BJ (cell line): ENCODE measurements around the gene PPP4C. TPM values are rescaled to one million over a fixed set of nuclear protein-coding genes. Genes with fewer than 3 reads are reported as not detected.
"Not testable (repeated sequence)": the region's sequence is repeated elsewhere in the genome, so short reads cannot be mapped to it uniquely, and the experiment has no call there.

Experiments
- CTCF ChIA-PET: fragments of 350-600 bp; formaldehyde crosslinking; extraction: SDS; loops from one replicate; lab custom pipeline; 2021; ENCODE audit warnings: antibody characterized with exemption, inconsistent platforms; lab: Yijun Ruan, JAX
- POLR2A ChIA-PET: fragments of 300-600 bp; sonication (Branson Sonifier 250); formaldehyde crosslinking; extraction: SDS; loops from one replicate; lab custom pipeline; 2021; ENCODE audit warnings: antibody characterized with exemption; lab: Charles Lee
- DNase-seq: peaks from one replicate; pipeline ENCODE4 v3.0.0-alpha.2; 2011; ENCODE audit warnings: low read depth
- H3K27me3 ChIP-seq: 2 replicates; pipeline ENCODE4 v1.6.0; 2011; ENCODE audit warnings: low read length; ENCODE audit not compliant: control insufficient read depth, insufficient read depth
- H3K36me3 ChIP-seq: 2 replicates; pipeline ENCODE4 v1.5.1; 2011; ENCODE audit warnings: low read length; ENCODE audit not compliant: control insufficient read depth, insufficient read depth
- H3K4me3 ChIP-seq: 2 replicates; pipeline ENCODE4 v1.5.1; 2011; ENCODE audit warnings: low read depth, mild to moderate bottlenecking, control low read depth, low read length
- CTCF ChIP-seq: IDR thresholded peaks from 2 replicates; pipeline ENCODE4 v1.5.1; 2011; ENCODE audit warnings: low read depth, mild to moderate bottlenecking, control low read depth, inconsistent platforms, low read length, moderate library complexity; ENCODE audit not compliant: insufficient read depth
- polyA plus RNA-seq: library from polyadenylated mRNA; depleted of rRNA; stranded (reverse); fragments of >200 nt; gene quantifications from 2 replicates; pipeline ENCODE4 v1.2.3, GENCODE V29; 2011

PPP4C gene
- polyA plus RNA-seq, 1 experiment: 209 TPM

GRCh38 chr16:30040221-30040620 lies 35.6 kb upstream of the PPP4C start:
- Histone ChIP-seq H3K36me3 (no peaks in the 10 kb centered on the region), H3K4me3 (no peak overlapping the region), H3K27me3 (no peaks in the 10 kb centered on the region; the same call in 1 of the 2 replicates)
- ChIA-PET CTCF (interaction anchor here (5.8 kb wide), 1 partner anchor 7 kb away, joined by 46 read pairs; the partner anchor contains the start of gene TLCD3B), POLR2A (no interaction called here)
- TF ChIP-seq CTCF: no peak
- DNase-seq: no peak

GRCh38 chr16:30040690-30041089 lies 35.1 kb upstream of the PPP4C start:
- H3K4me3 ChIP-seq, POLR2A ChIA-PET, H3K36me3 ChIP-seq, H3K27me3 ChIP-seq, DNase-seq: not testable (repeated sequence)
- CTCF ChIA-PET: interaction anchor here (1.2 to 5.8 kb wide), 3 partner anchors 8 to 18 kb away, joined by 4 to 46 read pairs (median 4); partner anchors contain the start of genes C16orf92 and TLCD3B

GRCh38 chr16:30041841-30042240 lies 34.0 kb upstream of the PPP4C start:
- Histone ChIP-seq H3K36me3 (no peaks in the 10 kb centered on the region), H3K4me3 (no peak overlapping the region), H3K27me3 (no peaks in the 10 kb centered on the region; the same call in 1 of the 2 replicates)
- TF ChIP-seq CTCF: peak; percentile 44
- DNase-seq: no peak
- CTCF ChIA-PET: interaction anchor here (1.0 to 5.8 kb wide), 6 partner anchors 9 to 50 kb away, joined by 3 to 46 read pairs (median 4); partner anchors contain the start of genes C16orf92, TBX6 and TLCD3B
- POLR2A ChIA-PET: no interaction called here

GRCh38 chr16:30046178-30046577 lies 29.6 kb upstream of the PPP4C start:
- ChIA-PET CTCF (interaction anchor here (1.2 to 2.3 kb wide), 2 partner anchors 9 to 14 kb away, joined by 4 to 10 read pairs; partner anchors contain the start of gene TLCD3B), POLR2A (no interaction called here)
- DNase-seq: no peak
- Histone ChIP-seq H3K36me3 (no peaks in the 10 kb centered on the region), H3K4me3 (no peak overlapping the region), H3K27me3 (no peaks in the 10 kb centered on the region)
- no peak for TF ChIP-seq CTCF

GRCh38 chr16:30046588-30046987 lies 29.2 kb upstream of the PPP4C start:
- no peaks in the 10 kb centered on the region for H3K36me3 ChIP-seq
- CTCF ChIA-PET: interaction anchor here (1.1 to 2.3 kb wide), 3 partner anchors 8 to 45 kb away, joined by 4 to 10 read pairs (median 4); partner anchors contain the start of genes TBX6 and TLCD3B
- no peak overlapping the region for H3K4me3 ChIP-seq
- no peaks in the 10 kb centered on the region for H3K27me3 ChIP-seq
- no peak for TF ChIP-seq CTCF
- DNase-seq: no peak
- POLR2A ChIA-PET: interaction anchor here (0.6 kb wide), 1 partner anchor 24 kb away, joined by 12 read pairs; no protein-coding TSS in a partner anchor
